ENCODE data around the gene CLEC4F. TPM values are rescaled to one million over a fixed set of nuclear protein-coding genes. Genes with fewer than 3 reads are reported as not detected.

The CLEC4F gene
- polyA plus RNA-seq, 1 of the 3 experiments (the other 2 are of a cell fraction), result 0.12 TPM

DNA sequence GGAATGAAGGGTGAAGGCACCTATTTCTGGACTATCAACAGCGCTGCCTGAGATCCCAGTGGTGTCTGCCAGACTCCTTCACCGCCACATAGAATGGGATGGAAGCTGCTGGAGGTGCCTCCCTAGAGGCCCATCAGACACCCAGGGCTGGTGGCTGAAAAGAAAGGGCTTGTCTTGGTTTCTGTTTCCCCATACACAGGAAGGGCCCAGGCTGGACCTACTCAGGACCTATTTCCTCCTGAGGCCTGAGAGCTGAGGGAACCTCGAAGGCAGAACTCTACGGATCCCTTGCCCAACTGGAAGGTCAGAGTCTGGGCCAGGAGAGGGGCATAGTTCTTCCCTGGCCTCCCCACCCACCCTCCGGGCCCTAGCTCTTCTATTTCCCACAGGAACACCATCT is 2.9 kb upstream of the CLEC4F start:
- H4K20me1 ChIP-seq (ENCODE audit: insufficient read depth), result no peaks in the 10 kb centered on the region
- no peaks in the 10 kb centered on the region for H3K9me3 ChIP-seq
- H3K4me3 ChIP-seq (ENCODE audit: low read depth in 2 of 2, low read length in 1 of 2), result no peak overlapping the region
- no peak overlapping the region for H2AFZ ChIP-seq (ENCODE audit: low read depth)
- no peak overlapping the region for H3K9ac ChIP-seq
- TF ChIP-seq RXRA (IDR thresholded peaks at IDR 0.05; ENCODE audit: borderline replicate concordance, low read depth) (no peak), MXI1 (IDR thresholded peaks at IDR 0.05; ENCODE audit: low read depth, low read length) (no peak), NRF1 (IDR thresholded peaks at IDR 0.05; ENCODE audit: low read depth, low read length) (no peak), JUND (IDR thresholded peaks at IDR 0.05) (no peak), TAF1 (IDR thresholded peaks at IDR 0.05; ENCODE audit: borderline replicate concordance, low read depth, low read length) (no peak), RFX5 (IDR thresholded peaks at IDR 0.05; ENCODE audit: low read length) (no peak), SMC3 (IDR thresholded peaks at IDR 0.05; ENCODE audit: low read depth, low read length) (no peak), RCOR1 (IDR thresholded peaks at IDR 0.05; ENCODE audit: low read length) (no peak), EP300 (IDR thresholded peaks at IDR 0.05; ENCODE audit: borderline replicate concordance in 1 of 2, low read depth in 1 of 2, low read length in 1 of 2) (no peak)
- TF ChIP-seq, protein P1, sequence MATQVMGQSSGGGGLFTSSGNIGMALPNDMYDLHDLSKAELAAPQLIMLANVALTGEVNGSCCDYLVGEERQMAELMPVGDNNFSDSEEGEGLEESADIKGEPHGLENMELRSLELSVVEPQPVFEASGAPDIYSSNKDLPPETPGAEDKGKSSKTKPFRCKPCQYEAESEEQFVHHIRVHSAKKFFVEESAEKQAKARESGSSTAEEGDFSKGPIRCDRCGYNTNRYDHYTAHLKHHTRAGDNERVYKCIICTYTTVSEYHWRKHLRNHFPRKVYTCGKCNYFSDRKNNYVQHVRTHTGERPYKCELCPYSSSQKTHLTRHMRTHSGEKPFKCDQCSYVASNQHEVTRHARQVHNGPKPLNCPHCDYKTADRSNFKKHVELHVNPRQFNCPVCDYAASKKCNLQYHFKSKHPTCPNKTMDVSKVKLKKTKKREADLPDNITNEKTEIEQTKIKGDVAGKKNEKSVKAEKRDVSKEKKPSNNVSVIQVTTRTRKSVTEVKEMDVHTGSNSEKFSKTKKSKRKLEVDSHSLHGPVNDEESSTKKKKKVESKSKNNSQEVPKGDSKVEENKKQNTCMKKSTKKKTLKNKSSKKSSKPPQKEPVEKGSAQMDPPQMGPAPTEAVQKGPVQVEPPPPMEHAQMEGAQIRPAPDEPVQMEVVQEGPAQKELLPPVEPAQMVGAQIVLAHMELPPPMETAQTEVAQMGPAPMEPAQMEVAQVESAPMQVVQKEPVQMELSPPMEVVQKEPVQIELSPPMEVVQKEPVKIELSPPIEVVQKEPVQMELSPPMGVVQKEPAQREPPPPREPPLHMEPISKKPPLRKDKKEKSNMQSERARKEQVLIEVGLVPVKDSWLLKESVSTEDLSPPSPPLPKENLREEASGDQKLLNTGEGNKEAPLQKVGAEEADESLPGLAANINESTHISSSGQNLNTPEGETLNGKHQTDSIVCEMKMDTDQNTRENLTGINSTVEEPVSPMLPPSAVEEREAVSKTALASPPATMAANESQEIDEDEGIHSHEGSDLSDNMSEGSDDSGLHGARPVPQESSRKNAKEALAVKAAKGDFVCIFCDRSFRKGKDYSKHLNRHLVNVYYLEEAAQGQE (IDR thresholded peaks at IDR 0.05; ENCODE audit: low read depth, low read length), result no peak
- TF ChIP-seq, protein P2, sequence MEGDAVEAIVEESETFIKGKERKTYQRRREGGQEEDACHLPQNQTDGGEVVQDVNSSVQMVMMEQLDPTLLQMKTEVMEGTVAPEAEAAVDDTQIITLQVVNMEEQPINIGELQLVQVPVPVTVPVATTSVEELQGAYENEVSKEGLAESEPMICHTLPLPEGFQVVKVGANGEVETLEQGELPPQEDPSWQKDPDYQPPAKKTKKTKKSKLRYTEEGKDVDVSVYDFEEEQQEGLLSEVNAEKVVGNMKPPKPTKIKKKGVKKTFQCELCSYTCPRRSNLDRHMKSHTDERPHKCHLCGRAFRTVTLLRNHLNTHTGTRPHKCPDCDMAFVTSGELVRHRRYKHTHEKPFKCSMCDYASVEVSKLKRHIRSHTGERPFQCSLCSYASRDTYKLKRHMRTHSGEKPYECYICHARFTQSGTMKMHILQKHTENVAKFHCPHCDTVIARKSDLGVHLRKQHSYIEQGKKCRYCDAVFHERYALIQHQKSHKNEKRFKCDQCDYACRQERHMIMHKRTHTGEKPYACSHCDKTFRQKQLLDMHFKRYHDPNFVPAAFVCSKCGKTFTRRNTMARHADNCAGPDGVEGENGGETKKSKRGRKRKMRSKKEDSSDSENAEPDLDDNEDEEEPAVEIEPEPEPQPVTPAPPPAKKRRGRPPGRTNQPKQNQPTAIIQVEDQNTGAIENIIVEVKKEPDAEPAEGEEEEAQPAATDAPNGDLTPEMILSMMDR (IDR thresholded peaks at IDR 0.05), result no peak
- H3K9me2 ChIP-seq, result no peaks in the 10 kb centered on the region
- H3K4me2 ChIP-seq, result no peak overlapping the region
- no peaks in the 10 kb centered on the region for H3K79me2 ChIP-seq (ENCODE audit: insufficient read depth)
- CTCF ChIA-PET, result no interaction called here
- no peaks in the 10 kb centered on the region for H3F3A ChIP-seq (replicated peaks; ENCODE audit: insufficient read depth)
- no peaks in the 10 kb centered on the region for H3K36me3 ChIP-seq (replicated peaks in 1 of 2; ENCODE audit: control insufficient read depth in 1 of 2, insufficient read depth in 2 of 2, low read length in 1 of 2)
- no peak overlapping the region for H3K27ac ChIP-seq (ENCODE audit: low read depth in 2 of 2, low read length in 1 of 2)
- H3K4me1 ChIP-seq (ENCODE audit: control insufficient read depth in 1 of 2, insufficient read depth in 2 of 2, low read depth in 1 of 2, low read length in 1 of 2), result no peaks in the 10 kb centered on the region
- DNase-seq, result no peak
- 47% methylated on average over 4 of the region's 5 CpGs for WGBS (ENCODE audit: low lambda C conversion rate)
- no peaks in the 10 kb centered on the region for H3K27me3 ChIP-seq (ENCODE audit: insufficient read depth)
- POLR2A ChIA-PET, result no interaction called here

DNA sequence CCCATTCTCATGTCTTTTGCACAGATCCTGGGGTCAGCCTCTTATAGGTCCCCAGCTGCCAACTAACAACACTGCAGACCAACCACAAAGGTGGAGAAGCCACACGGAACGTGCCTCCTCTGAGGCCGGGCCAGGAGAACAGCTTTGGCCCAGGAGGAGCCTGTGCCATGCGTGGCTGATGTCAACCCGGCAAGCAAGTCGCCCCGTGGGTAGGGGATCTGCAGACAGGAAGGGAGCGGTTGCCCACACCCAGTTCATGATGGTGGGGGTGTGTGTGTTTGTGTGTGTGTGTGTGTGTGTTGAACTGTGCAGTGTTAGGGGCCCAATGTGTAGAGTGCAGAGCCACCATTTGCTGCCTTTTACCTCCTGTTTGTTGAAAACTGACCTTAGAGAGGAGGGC is 2.4 kb upstream of the CLEC4F start:
- no peaks in the 10 kb centered on the region for H4K20me1 ChIP-seq (ENCODE audit: insufficient read depth)
- no peaks in the 10 kb centered on the region for H3K79me2 ChIP-seq (ENCODE audit: insufficient read depth)
- no peaks in the 10 kb centered on the region for H3F3A ChIP-seq (replicated peaks; ENCODE audit: insufficient read depth)
- H3K4me3 ChIP-seq (ENCODE audit: low read depth in 2 of 2, low read length in 1 of 2), result no peak overlapping the region
- TF ChIP-seq, protein P3, sequence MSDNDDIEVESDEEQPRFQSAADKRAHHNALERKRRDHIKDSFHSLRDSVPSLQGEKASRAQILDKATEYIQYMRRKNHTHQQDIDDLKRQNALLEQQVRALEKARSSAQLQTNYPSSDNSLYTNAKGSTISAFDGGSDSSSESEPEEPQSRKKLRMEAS (IDR thresholded peaks at IDR 0.05; ENCODE audit: low read depth), result no peak
- TF ChIP-seq, protein P1 (IDR thresholded peaks at IDR 0.05; ENCODE audit: low read depth, low read length), result no peak
- no peak overlapping the region for H3K4me2 ChIP-seq
- POLR2A ChIA-PET, result no interaction called here
- H3K27me3 ChIP-seq (ENCODE audit: insufficient read depth), result no peaks in the 10 kb centered on the region
- H3K9ac ChIP-seq, result no peak overlapping the region
- CTCF ChIA-PET, result no interaction called here
- H3K9me3 ChIP-seq, result no peaks in the 10 kb centered on the region
- no peak for DNase-seq
- H3K9me2 ChIP-seq, result no peaks in the 10 kb centered on the region
- H3K4me1 ChIP-seq (ENCODE audit: control insufficient read depth in 1 of 2, insufficient read depth in 2 of 2, low read depth in 1 of 2, low read length in 1 of 2), result no peaks in the 10 kb centered on the region
- H3K27ac ChIP-seq (ENCODE audit: low read depth in 2 of 2, low read length in 1 of 2), result no peak overlapping the region
- 65% methylated on average over 8 of the region's 8 CpGs for WGBS (ENCODE audit: low lambda C conversion rate)
- no peaks in the 10 kb centered on the region for H3K36me3 ChIP-seq (replicated peaks in 1 of 2; ENCODE audit: control insufficient read depth in 1 of 2, insufficient read depth in 2 of 2, low read length in 1 of 2)
- no peak overlapping the region for H2AFZ ChIP-seq (ENCODE audit: low read depth)
